Measurements from ENCODE around the gene ADGRD1.

The ADGRD1 gene

GRCh38 chr12:131101703-131102492, 148.2 kb downstream of the ADGRD1 start:
- Histone ChIP-seq H3K9me3 (ENCODE audit: low read length) (no peaks in the 10 kb centered on the region), H3K27me3 (ENCODE audit: insufficient read depth, low read length) (no peaks in the 10 kb centered on the region; the same call in 1 of the 2 replicates), H2AFZ (ENCODE audit: low read length) (no peak overlapping the region), H3K27ac (ENCODE audit: low read depth, low read length, poor library complexity, severe bottlenecking) (no peak overlapping the region), H3K36me3 (ENCODE audit: insufficient read depth, low read length) (no peaks in the 10 kb centered on the region), H3K9ac (ENCODE audit: low read length) (no peak overlapping the region), H3K4me2 (ENCODE audit: low read length) (no peak overlapping the region), H3K9me2 (ENCODE audit: low read depth, low read length) (no peaks in the 10 kb centered on the region), H3K4me1 (ENCODE audit: insufficient read depth, low read length, severe bottlenecking) (no peaks in the 10 kb centered on the region), H3F3A (ENCODE audit: insufficient read depth, low read length) (no peaks in the 10 kb centered on the region), H3K4me3 (ENCODE audit: low read depth, low read length, poor library complexity, severe bottlenecking) (no peak overlapping the region), H3K79me2 (ENCODE audit: insufficient read depth, low read length) (no peaks in the 10 kb centered on the region), H4K20me1 (ENCODE audit: insufficient read depth, low read length) (no peaks in the 10 kb centered on the region)
- no peak for TF ChIP-seq EZH2 (IDR thresholded peaks at IDR 0.05; ENCODE audit: borderline replicate concordance, low read length)
- no peak for TF ChIP-seq CTCF (IDR thresholded peaks at IDR 0.05; ENCODE audit: low read length)

GRCh38 chr12:131102493-131102931, 148.8 kb downstream of the ADGRD1 start:
- Histone ChIP-seq H3K4me2 (ENCODE audit: low read length) (no peak overlapping the region), H3K27me3 (ENCODE audit: insufficient read depth, low read length) (no peaks in the 10 kb centered on the region; the same call in 1 of the 2 replicates), H3K27ac (ENCODE audit: low read depth, low read length, poor library complexity, severe bottlenecking) (no peak overlapping the region), H3K4me3 (ENCODE audit: low read depth, low read length, poor library complexity, severe bottlenecking) (no peak overlapping the region), H3F3A (ENCODE audit: insufficient read depth, low read length) (no peaks in the 10 kb centered on the region), H3K4me1 (ENCODE audit: insufficient read depth, low read length, severe bottlenecking) (no peaks in the 10 kb centered on the region), H3K36me3 (ENCODE audit: insufficient read depth, low read length) (no peaks in the 10 kb centered on the region), H4K20me1 (ENCODE audit: insufficient read depth, low read length) (no peaks in the 10 kb centered on the region), H3K9me2 (ENCODE audit: low read depth, low read length) (no peaks in the 10 kb centered on the region), H3K9ac (ENCODE audit: low read length) (no peak overlapping the region), H3K79me2 (ENCODE audit: insufficient read depth, low read length) (no peaks in the 10 kb centered on the region), H3K9me3 (ENCODE audit: low read length) (no peaks in the 10 kb centered on the region), H2AFZ (ENCODE audit: low read length) (no peak overlapping the region)
- TF ChIP-seq EZH2 (IDR thresholded peaks at IDR 0.05; ENCODE audit: borderline replicate concordance, low read length) (no peak), CTCF (IDR thresholded peaks at IDR 0.05; ENCODE audit: low read length) (no peak)

- no peaks in the 10 kb centered on the region for H3K4me1 ChIP-seq (ENCODE audit: insufficient read depth, low read length, severe bottlenecking)
- H3K27ac ChIP-seq (ENCODE audit: low read depth, low read length, poor library complexity, severe bottlenecking), result no peak overlapping the region
Measured at GRCh38 chr12:131102991-131103668, 149.4 kb downstream of the ADGRD1 start.

More at GRCh38 chr12:131102991-131103668, 149.4 kb downstream of the ADGRD1 start:
- H3K4me2 ChIP-seq (ENCODE audit: low read length), result no peak overlapping the region
- no peaks in the 10 kb centered on the region for H3F3A ChIP-seq (ENCODE audit: insufficient read depth, low read length)
- H3K4me3 ChIP-seq (ENCODE audit: low read depth, low read length, poor library complexity, severe bottlenecking), result no peak overlapping the region
- H3K79me2 ChIP-seq (ENCODE audit: insufficient read depth, low read length), result no peaks in the 10 kb centered on the region
- no peaks in the 10 kb centered on the region for H3K9me2 ChIP-seq (ENCODE audit: low read depth, low read length)
- H2AFZ ChIP-seq (ENCODE audit: low read length), result no peak overlapping the region
- no peaks in the 10 kb centered on the region for H3K9me3 ChIP-seq (ENCODE audit: low read length)
- no peaks in the 10 kb centered on the region for H3K36me3 ChIP-seq (ENCODE audit: insufficient read depth, low read length)
- H4K20me1 ChIP-seq (ENCODE audit: insufficient read depth, low read length), result no peaks in the 10 kb centered on the region
- TF ChIP-seq CTCF (IDR thresholded peaks at IDR 0.05; ENCODE audit: low read length) (no peak), EZH2 (IDR thresholded peaks at IDR 0.05; ENCODE audit: borderline replicate concordance, low read length) (no peak)
- H3K9ac ChIP-seq (ENCODE audit: low read length), result no peak overlapping the region
- H3K27me3 ChIP-seq (ENCODE audit: insufficient read depth, low read length), result no peaks in the 10 kb centered on the region; the same call in 1 of the 2 replicates

Measured in OCI-LY1 (cell line).